Panc1 (cell line): Measurements from ENCODE around the gene LZTS3. TPM values are rescaled to one million over a fixed set of nuclear protein-coding genes. Genes with fewer than 3 reads are reported as not detected.
"Not testable (repeated sequence)": the region's sequence is repeated elsewhere in the genome, so short reads cannot be mapped to it uniquely, and the experiment has no call there.

Experiments
- ATAC-seq: fragments of 200-7000 bp; cut with Tn5 transposase; 2 replicates; pipeline ENCODE4 v1.9.1; 2020; ENCODE audit warnings: mild to moderate bottlenecking, moderate library complexity
- BruUV-seq: library from RNA; stranded (reverse); fragments of 400-500 nt; replicated peaks from 2 replicates; lab custom pipeline; 2021; lab: Mats Ljungman, UMichigan
- CTCF ChIA-PET: fragments of 300-600 bp; sonication (Branson Sonifier 250); formaldehyde crosslinking; loops from one replicate; lab custom pipeline; 2022; ENCODE audit warnings: antibody characterized with exemption; lab: Charles Lee
- POLR2A ChIA-PET: fragments of 300-600 bp; sonication (Branson Sonifier 250); formaldehyde crosslinking; loops from one replicate; lab custom pipeline; 2022; ENCODE audit warnings: antibody characterized with exemption; lab: Charles Lee
- DNase-seq: peaks from one replicate; pipeline ENCODE4 v3.0.0-alpha.2; 2010; ENCODE audit warnings: low read depth, low spot score
- H3K27ac ChIP-seq: 2 replicates; pipeline ENCODE4 v1.5.1; 2011; ENCODE audit warnings: mild to moderate bottlenecking, low read length, inconsistent platforms
- H3K27me3 ChIP-seq: fragments of 200-500 bp; sonication (Bioruptor generic); 2 replicates; pipeline ENCODE4 v1.6.0; 2014; ENCODE audit warnings: low read length, inconsistent platforms; ENCODE audit not compliant: control insufficient read depth, insufficient read depth
- H3K36me3 ChIP-seq: fragments of 200-500 bp; sonication (Bioruptor generic); 2 replicates; pipeline ENCODE4 v1.5.1; 2014; ENCODE audit warnings: inconsistent platforms, mild to moderate bottlenecking, low read length, moderate library complexity; ENCODE audit not compliant: control insufficient read depth, insufficient read depth
- H3K4me1 ChIP-seq: 2 replicates; pipeline ENCODE4 v1.5.1; 2011; ENCODE audit warnings: inconsistent platforms, mild to moderate bottlenecking, low read length, moderate library complexity; ENCODE audit not compliant: control insufficient read depth, insufficient read depth
- H3K4me3 ChIP-seq, 2 experiments: 2 replicates each; pipeline ENCODE4 v1.5.1; 2011 to 2012; ENCODE audit warnings: low read depth in 2 of 2, low read length in 2 of 2, mild to moderate bottlenecking in 2 of 2, inconsistent platforms in 1 of 2, moderate library complexity in 1 of 2
- H3K9me3 ChIP-seq: fragments of 200-500 bp; sonication (Bioruptor generic); 2 replicates; pipeline ENCODE4 v1.5.1; 2014; ENCODE audit warnings: low read depth, mild to moderate bottlenecking, inconsistent platforms, low read length, moderate library complexity; ENCODE audit not compliant: control insufficient read depth, insufficient read depth
- POLR2AphosphoS5 ChIP-seq: IDR thresholded peaks from 2 replicates; pipeline ENCODE4 v1.6.1; 2012; ENCODE audit warnings: mild to moderate bottlenecking, low read depth, low read length, moderate library complexity
- SIN3A ChIP-seq: IDR thresholded peaks from 2 replicates; pipeline ENCODE4 v1.6.1; 2012; ENCODE audit warnings: low read depth, mild to moderate bottlenecking, low read length, moderate library complexity, borderline replicate concordance; ENCODE audit not compliant: insufficient read depth
- TCF7L2 ChIP-seq: IDR thresholded peaks from 2 replicates; pipeline ENCODE4 v1.6.1; 2011; ENCODE audit warnings: mild to moderate bottlenecking, low read depth, low read length, inconsistent platforms
- in situ Hi-C: cut with HindIII; loops from 2 replicates; pipeline ENCODE4 v1.10.0; 2016; ENCODE audit warnings: low sequenced_read_pairs, low pct_unique_long_range_greater_than_20kb
- intact Hi-C: fragments of 100-400 bp; cut with micrococcal nuclease; formaldehyde crosslinking; loops from one replicate; pipeline ENCODE4 v1.10.0; 2022; ENCODE audit not compliant: unreplicated experiment
- total RNA-seq: library from RNA; stranded (reverse); gene quantifications from one replicate; pipeline ENCODE4 v1.2.1, GENCODE V29; 2021; ENCODE audit not compliant: unreplicated experiment
- TF ChIP-seq, protein P1 (sequence below): fragments of 450-650 bp; IDR thresholded peaks from 2 replicates; pipeline ENCODE4 v1.5.1; 2017; ENCODE audit warnings: mild to moderate bottlenecking
- TF ChIP-seq, protein P2 (sequence below), 2 experiments: IDR thresholded peaks; 2 replicates each; pipeline ENCODE4 v1.6.1; 2011 to 2012; ENCODE audit warnings: low read depth in 2 of 2, control low read depth in 1 of 2, low read length in 1 of 2, mild to moderate bottlenecking in 1 of 2, moderate library complexity in 1 of 2; ENCODE audit not compliant: insufficient read depth in 1 of 2

LZTS3 gene
- total RNA-seq, 1 experiment from 2014 or later: 5.2 TPM

DNA sequence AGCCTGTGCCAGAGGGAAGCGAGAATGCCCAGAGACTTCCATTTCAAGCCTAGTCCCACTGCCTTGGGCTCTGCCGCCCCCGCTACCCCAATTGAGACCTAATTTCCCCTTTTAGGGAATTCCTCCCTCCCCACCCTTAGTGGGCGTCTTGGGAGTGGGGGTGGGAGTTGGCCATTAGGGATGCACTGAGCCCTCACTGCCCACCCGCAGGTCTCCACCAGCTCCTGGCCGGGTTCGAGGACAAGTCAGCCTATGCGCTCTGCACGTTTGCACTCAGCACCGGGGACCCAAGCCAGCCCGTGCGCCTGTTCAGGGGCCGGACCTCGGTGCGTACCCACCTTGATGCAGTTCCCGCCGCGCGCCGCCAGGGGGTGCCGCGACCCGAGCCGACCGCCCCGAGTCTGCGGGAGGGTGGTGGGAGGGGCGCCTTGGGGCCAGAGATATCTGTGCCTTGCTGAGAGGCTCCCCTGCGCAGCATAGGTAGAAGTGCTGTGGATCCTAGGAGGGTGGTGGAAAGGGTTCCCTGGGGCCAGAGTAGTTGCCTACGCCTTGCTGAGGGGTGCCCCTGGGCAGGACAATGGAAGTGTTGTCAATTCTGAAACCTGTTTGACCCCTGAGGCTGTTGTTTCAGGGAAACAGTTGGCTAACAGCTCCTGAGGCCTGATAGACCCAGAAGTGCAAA lies 45.1 kb upstream of the LZTS3 start:
- ChIA-PET POLR2A (interaction anchor here (0.7 kb wide), 2 partner anchors 18 to 87 kb away, joined by 10 to 19 read pairs; no protein-coding TSS in a partner anchor), CTCF (interaction anchor here (0.6 to 1.1 kb wide), 5 partner anchors 16 to 571 kb away, joined by 3 to 18 read pairs (median 7); no protein-coding TSS in a partner anchor)
- BruUV-seq: TSS peak; percentile 33
- TF ChIP-seq, protein P1, sequence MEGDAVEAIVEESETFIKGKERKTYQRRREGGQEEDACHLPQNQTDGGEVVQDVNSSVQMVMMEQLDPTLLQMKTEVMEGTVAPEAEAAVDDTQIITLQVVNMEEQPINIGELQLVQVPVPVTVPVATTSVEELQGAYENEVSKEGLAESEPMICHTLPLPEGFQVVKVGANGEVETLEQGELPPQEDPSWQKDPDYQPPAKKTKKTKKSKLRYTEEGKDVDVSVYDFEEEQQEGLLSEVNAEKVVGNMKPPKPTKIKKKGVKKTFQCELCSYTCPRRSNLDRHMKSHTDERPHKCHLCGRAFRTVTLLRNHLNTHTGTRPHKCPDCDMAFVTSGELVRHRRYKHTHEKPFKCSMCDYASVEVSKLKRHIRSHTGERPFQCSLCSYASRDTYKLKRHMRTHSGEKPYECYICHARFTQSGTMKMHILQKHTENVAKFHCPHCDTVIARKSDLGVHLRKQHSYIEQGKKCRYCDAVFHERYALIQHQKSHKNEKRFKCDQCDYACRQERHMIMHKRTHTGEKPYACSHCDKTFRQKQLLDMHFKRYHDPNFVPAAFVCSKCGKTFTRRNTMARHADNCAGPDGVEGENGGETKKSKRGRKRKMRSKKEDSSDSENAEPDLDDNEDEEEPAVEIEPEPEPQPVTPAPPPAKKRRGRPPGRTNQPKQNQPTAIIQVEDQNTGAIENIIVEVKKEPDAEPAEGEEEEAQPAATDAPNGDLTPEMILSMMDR: peak; percentile 97
- TF ChIP-seq, protein P2, sequence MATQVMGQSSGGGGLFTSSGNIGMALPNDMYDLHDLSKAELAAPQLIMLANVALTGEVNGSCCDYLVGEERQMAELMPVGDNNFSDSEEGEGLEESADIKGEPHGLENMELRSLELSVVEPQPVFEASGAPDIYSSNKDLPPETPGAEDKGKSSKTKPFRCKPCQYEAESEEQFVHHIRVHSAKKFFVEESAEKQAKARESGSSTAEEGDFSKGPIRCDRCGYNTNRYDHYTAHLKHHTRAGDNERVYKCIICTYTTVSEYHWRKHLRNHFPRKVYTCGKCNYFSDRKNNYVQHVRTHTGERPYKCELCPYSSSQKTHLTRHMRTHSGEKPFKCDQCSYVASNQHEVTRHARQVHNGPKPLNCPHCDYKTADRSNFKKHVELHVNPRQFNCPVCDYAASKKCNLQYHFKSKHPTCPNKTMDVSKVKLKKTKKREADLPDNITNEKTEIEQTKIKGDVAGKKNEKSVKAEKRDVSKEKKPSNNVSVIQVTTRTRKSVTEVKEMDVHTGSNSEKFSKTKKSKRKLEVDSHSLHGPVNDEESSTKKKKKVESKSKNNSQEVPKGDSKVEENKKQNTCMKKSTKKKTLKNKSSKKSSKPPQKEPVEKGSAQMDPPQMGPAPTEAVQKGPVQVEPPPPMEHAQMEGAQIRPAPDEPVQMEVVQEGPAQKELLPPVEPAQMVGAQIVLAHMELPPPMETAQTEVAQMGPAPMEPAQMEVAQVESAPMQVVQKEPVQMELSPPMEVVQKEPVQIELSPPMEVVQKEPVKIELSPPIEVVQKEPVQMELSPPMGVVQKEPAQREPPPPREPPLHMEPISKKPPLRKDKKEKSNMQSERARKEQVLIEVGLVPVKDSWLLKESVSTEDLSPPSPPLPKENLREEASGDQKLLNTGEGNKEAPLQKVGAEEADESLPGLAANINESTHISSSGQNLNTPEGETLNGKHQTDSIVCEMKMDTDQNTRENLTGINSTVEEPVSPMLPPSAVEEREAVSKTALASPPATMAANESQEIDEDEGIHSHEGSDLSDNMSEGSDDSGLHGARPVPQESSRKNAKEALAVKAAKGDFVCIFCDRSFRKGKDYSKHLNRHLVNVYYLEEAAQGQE (IDR thresholded peaks at IDR 0.05; ENCODE audit: insufficient read depth in 1 of 2, low read depth in 2 of 2, low read length in 1 of 2): no peak
- TF ChIP-seq POLR2AphosphoS5 (peak; percentile 58), TCF7L2 (no peak)
- Histone ChIP-seq H3K27me3 (no peaks in the 10 kb centered on the region), H3K4me1 (peaks cover 44% of the 10 kb centered on the region), H3K27ac (peak overlapping the region; percentile 73), H3K36me3 (no peaks in the 10 kb centered on the region), H3K9me3 (no peaks in the 10 kb centered on the region), H3K4me3 (no peak overlapping the region)
- DNase-seq: no peak
- in situ Hi-C loops (no loop called here), intact Hi-C loops (loop anchor here (5.0 kb wide), 1 partner anchor 94 kb away; no protein-coding TSS in a partner anchor)
- ATAC-seq: peak; percentile 72

- in situ Hi-C loops, ATAC-seq, H3K36me3 ChIP-seq, H3K9me3 ChIP-seq, H3K27ac ChIP-seq, BruUV-seq, POLR2A ChIA-PET, H3K4me3 ChIP-seq, H3K27me3 ChIP-seq, DNase-seq: not testable (repeated sequence)
- peaks cover 16% of the 10 kb centered on the region for H3K4me1 ChIP-seq
- intact Hi-C loops: loop anchor here (5.0 kb wide), 1 partner anchor 97 kb away; no protein-coding TSS in a partner anchor
- CTCF ChIA-PET: interaction anchor here (0.7 kb wide), 2 partner anchors 104 to 480 kb away, joined by 3 read pairs; no protein-coding TSS in a partner anchor
Measured at GRCh38 chr20:3215359-3215917, 42.1 kb upstream of the LZTS3 start.

DNA sequence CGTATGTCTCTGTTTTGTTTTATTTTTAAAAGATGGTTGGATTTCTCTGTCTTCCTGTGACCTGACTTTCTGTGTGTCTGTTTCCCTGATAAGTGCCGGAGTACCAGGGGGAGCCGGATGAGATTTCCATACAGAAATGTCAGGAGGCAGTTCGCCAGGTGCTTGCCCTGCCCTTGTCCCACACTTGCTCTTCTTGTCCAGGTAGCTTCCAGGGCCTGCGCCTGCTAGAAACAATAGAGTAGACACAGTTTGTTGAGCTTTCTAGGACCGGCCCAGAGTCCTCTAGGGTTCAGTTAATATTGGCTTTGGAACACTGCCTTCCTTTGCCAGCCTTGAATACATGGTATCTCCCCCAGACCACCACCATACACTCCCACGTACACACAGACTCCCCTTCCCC lies 39.9 kb upstream of the LZTS3 start:
- no peak overlapping the region for H3K4me3 ChIP-seq
- H3K9me3 ChIP-seq: no peaks in the 10 kb centered on the region
- peaks cover 14% of the 10 kb centered on the region for H3K4me1 ChIP-seq
- POLR2A ChIA-PET: no interaction called here
- in situ Hi-C loops (no loop called here), intact Hi-C loops (no loop called here)
- no peaks in the 10 kb centered on the region for H3K27me3 ChIP-seq
- CTCF ChIA-PET: no interaction called here
- no TSS peak for BruUV-seq
- no peak overlapping the region for H3K27ac ChIP-seq
- TF ChIP-seq SIN3A: no peak
- no peak for TF ChIP-seq TCF7L2
- TF ChIP-seq, protein P1: no peak
- TF ChIP-seq, protein P2 (IDR thresholded peaks at IDR 0.05; ENCODE audit: insufficient read depth in 1 of 2, low read depth in 2 of 2, low read length in 1 of 2): no peak
- no peak; the same call in 1 of the 2 replicates for TF ChIP-seq POLR2AphosphoS5
- DNase-seq: no peak
- H3K36me3 ChIP-seq: no peaks in the 10 kb centered on the region; the same call in 1 of the 2 replicates
- no peak for ATAC-seq
